OCI-M2 (cell line): ENCODE results near the gene FLRT2.

Experiments
- DNase-seq: peaks from one replicate; lab custom pipeline; 2025; ENCODE audit not compliant: unreplicated experiment; lab: John Stamatoyannopoulos, UW

The FLRT2 gene

GRCh38 chr14:85644211-85644610 is 114.3 kb downstream of the FLRT2 start:
- DNase-seq = no peak

- DNase-seq = no peak
Observed at GRCh38 chr14:85653029-85653428, 123.1 kb downstream of the FLRT2 start.

- no peak for DNase-seq
Observed at GRCh38 chr14:85660243-85660922, 130.4 kb downstream of the FLRT2 start.

- no peak for DNase-seq
Observed at GRCh38 chr14:85662096-85662495, 132.2 kb downstream of the FLRT2 start.

- no peak for DNase-seq
Observed at GRCh38 chr14:85663256-85663655, 133.3 kb downstream of the FLRT2 start.

- DNase-seq = no peak
Observed at GRCh38 chr14:85663667-85664066, 133.7 kb downstream of the FLRT2 start.

- no peak for DNase-seq
Observed at GRCh38 chr14:85675957-85676356, 146.0 kb downstream of the FLRT2 start.

- no peak for DNase-seq
Observed at GRCh38 chr14:85686908-85687307, 157.0 kb downstream of the FLRT2 start.

- no peak for DNase-seq
Observed at GRCh38 chr14:85687456-85687855, 157.5 kb downstream of the FLRT2 start.

- no peak for DNase-seq
Observed at GRCh38 chr14:85688006-85688405, 158.1 kb downstream of the FLRT2 start.

GRCh38 chr14:85695300-85695699 is 165.4 kb downstream of the FLRT2 start:
- DNase-seq = no peak

- no peak for DNase-seq
Observed at GRCh38 chr14:85701116-85701515, 171.2 kb downstream of the FLRT2 start.

- no peak for DNase-seq
Observed at GRCh38 chr14:85701763-85702162, 171.8 kb downstream of the FLRT2 start.

GRCh38 chr14:85702191-85702590 is 172.2 kb downstream of the FLRT2 start:
- DNase-seq = no peak

GRCh38 chr14:85702997-85703396 is 173.1 kb downstream of the FLRT2 start:
- DNase-seq = no peak
